Frontal cortex (tissue), 4 donors: ENCODE data around the gene ZDHHC8. TPM values are rescaled to one million over a fixed set of nuclear protein-coding genes. Genes with fewer than 3 reads are reported as not detected.

Experiments used
- DNase-seq, 2 donors: peaks; one replicate each; pipeline ENCODE4 v3.0.0; 2012; ENCODE audit warnings: low spot score in 2 of 2
- FAIRE-seq: peaks from 2 replicates; lab custom pipeline; 2012; peaks lifted over from hg19 to GRCh38; lab: Jason Lieb, UNC
- total RNA-seq: library from RNA; depleted of rRNA; stranded (reverse); fragments of >200 nt; gene quantifications from one replicate; pipeline ENCODE4 v1.2.3, GENCODE V29; 2014
- donor health status: control.
- donor health status: control.
- donor health status: control.

The ZDHHC8 gene
- total RNA-seq, 1 donor from 2014 or later = 2.9 TPM

GRCh38 chr22:20173246-20173645 is 41.6 kb downstream of the ZDHHC8 start:
- FAIRE-seq (no peak), DNase-seq (no peak)

- no peak for DNase-seq
Measured at GRCh38 chr22:20173772-20174171, 42.2 kb downstream of the ZDHHC8 start.

GRCh38 chr22:20174785-20175596 is 43.4 kb downstream of the ZDHHC8 start:
- DNase-seq (no peak), FAIRE-seq (no peak)

More at GRCh38 chr22:20173772-20174171, 42.2 kb downstream of the ZDHHC8 start:
- no peak for FAIRE-seq

GRCh38 chr22:20175597-20175900 is 43.9 kb downstream of the ZDHHC8 start:
- FAIRE-seq (no peak), DNase-seq (no peak)

- DNase-seq (no peak), FAIRE-seq (no peak)
Measured at GRCh38 chr22:20176421-20177085, 44.9 kb downstream of the ZDHHC8 start.

GRCh38 chr22:20177217-20177911 is 45.8 kb downstream of the ZDHHC8 start:
- FAIRE-seq (no peak), DNase-seq (no peak)

- no peak for DNase-seq
Measured at GRCh38 chr22:20178075-20178914, 46.7 kb downstream of the ZDHHC8 start.

GRCh38 chr22:20178915-20179227 is 47.3 kb downstream of the ZDHHC8 start:
- no peak for DNase-seq

More at GRCh38 chr22:20178075-20178914, 46.7 kb downstream of the ZDHHC8 start:
- FAIRE-seq = no peak

GRCh38 chr22:20179455-20180244 is 48.0 kb downstream of the ZDHHC8 start:
- FAIRE-seq (no peak), DNase-seq (no peak)

More at GRCh38 chr22:20178915-20179227, 47.3 kb downstream of the ZDHHC8 start:
- FAIRE-seq = no peak

- FAIRE-seq = no peak
- no peak for DNase-seq
Measured at GRCh38 chr22:20180245-20180630, 48.6 kb downstream of the ZDHHC8 start.

GRCh38 chr22:20180640-20181039 is 49.0 kb downstream of the ZDHHC8 start:
- DNase-seq = no peak
- FAIRE-seq = no peak

- no peak for FAIRE-seq
- DNase-seq = no peak
Measured at GRCh38 chr22:20181194-20181883, 49.7 kb downstream of the ZDHHC8 start.

GRCh38 chr22:20181884-20182236 is 50.3 kb downstream of the ZDHHC8 start:
- no peak for DNase-seq
- FAIRE-seq = no peak

- FAIRE-seq = no peak
Measured at GRCh38 chr22:20182365-20182764, 50.8 kb downstream of the ZDHHC8 start.

GRCh38 chr22:20183101-20183500 is 51.5 kb downstream of the ZDHHC8 start:
- FAIRE-seq (no peak), DNase-seq (no peak)

More at GRCh38 chr22:20182365-20182764, 50.8 kb downstream of the ZDHHC8 start:
- no peak for DNase-seq

- FAIRE-seq (no peak), DNase-seq (no peak)
Measured at GRCh38 chr22:20183823-20184222, 52.2 kb downstream of the ZDHHC8 start.

GRCh38 chr22:20184501-20185165 is 53.0 kb downstream of the ZDHHC8 start:
- FAIRE-seq = no peak
- no peak for DNase-seq

GRCh38 chr22:20185750-20186149 is 54.1 kb downstream of the ZDHHC8 start:
- no peak for FAIRE-seq
- no peak for DNase-seq
